Type B pancreatic cell (in vitro differentiated cells): ENCODE results near the gene PCK1. TPM values are rescaled to one million over a fixed set of nuclear protein-coding genes. Genes with fewer than 3 reads are reported as not detected.

Experiments used
- DNase-seq: peaks from one replicate; pipeline ENCODE4 v3.0.0; 2021; ENCODE audit warnings: mixed read lengths; ENCODE audit not compliant: unreplicated experiment; ENCODE audit errors: extremely low spot score
- H3K27ac Mint-ChIP-seq: 2 replicates; pipeline ENCODE4 v1.8.0; 2021; ENCODE audit warnings: mild to moderate bottlenecking, mixed read lengths
- H3K27me3 Mint-ChIP-seq: 2 replicates; pipeline ENCODE4 v1.8.0; 2021; ENCODE audit warnings: mixed read lengths
- H3K36me3 Mint-ChIP-seq: 2 replicates; pipeline ENCODE4 v1.8.0; 2021; ENCODE audit warnings: mixed read lengths
- H3K4me1 Mint-ChIP-seq: one replicate; pipeline ENCODE4 v1.8.0; 2021; ENCODE audit warnings: mixed read lengths; ENCODE audit not compliant: unreplicated experiment
- H3K4me3 Mint-ChIP-seq: 2 replicates; pipeline ENCODE4 v1.8.0; 2021; ENCODE audit warnings: mild to moderate bottlenecking, mixed read lengths
- H3K9me3 Mint-ChIP-seq: 2 replicates; pipeline ENCODE4 v1.8.0; 2021; ENCODE audit warnings: mixed read lengths
- total RNA-seq: library from RNA; stranded (reverse); gene quantifications from 2 replicates; pipeline ENCODE4 v1.2.1, GENCODE V29; 2021; ENCODE audit warnings: low replicate concordance
- TF ChIP-seq, protein P1 (sequence below): fragments of 200-600 bp; sonication (generic); conservative IDR thresholded peaks from 2 replicates; pipeline ENCODE4 v1.5.0; 2021; ENCODE audit warnings: antibody characterized with exemption, mild to moderate bottlenecking

The PCK1 gene
- total RNA-seq, 1 donor from 2014 or later, result 2.3 TPM

DNA sequence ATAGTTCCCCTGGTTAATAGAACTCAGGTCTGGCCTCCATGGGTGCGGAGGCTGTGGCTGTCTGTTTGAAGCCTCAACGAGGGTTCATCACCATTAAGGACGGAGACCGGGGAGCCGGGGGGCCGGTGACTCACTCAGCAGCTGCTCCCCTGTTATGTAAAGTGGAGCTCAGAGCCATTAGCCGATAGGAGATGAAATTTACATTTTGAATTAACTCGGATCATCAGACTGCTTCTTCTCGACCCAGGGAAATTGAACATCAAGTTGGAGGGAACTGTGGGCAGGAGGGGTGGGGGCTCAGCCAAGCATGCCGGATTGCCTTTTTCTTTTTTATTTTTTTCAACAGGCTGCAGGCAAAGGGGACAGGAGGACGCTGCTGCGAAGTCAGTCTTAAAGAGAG lies 12.3 kb downstream of the PCK1 start:
- peaks cover 42% of the 10 kb centered on the region for H3K27me3 Mint-ChIP-seq
- H3K9me3 Mint-ChIP-seq, result no peaks in the 10 kb centered on the region
- no peak overlapping the region for H3K4me3 Mint-ChIP-seq

DNA sequence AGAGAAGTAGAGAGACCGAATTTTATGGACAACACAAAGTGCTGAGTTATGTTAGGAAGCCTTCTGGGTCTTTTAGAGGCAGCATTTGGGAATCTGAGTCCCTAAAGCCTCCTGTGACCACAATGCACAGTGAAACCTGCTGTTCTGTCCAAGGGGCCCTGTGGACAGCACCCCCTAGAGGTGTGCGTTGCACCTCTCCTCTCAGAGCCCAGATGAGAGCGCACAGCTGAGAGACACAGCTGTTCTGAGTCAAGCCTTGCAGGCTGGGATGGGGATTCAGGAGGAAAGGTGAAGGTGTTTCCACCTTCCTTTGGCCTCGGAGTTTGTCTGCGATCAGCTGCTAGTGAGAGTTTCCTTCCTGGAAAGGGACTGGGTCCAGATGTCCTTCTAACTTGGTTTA lies 13.0 kb downstream of the PCK1 start:
- Mint-ChIP-seq H3K4me1 (peaks cover 21% of the 10 kb centered on the region), H3K36me3 (no peaks in the 10 kb centered on the region), H3K9me3 (no peaks in the 10 kb centered on the region), H3K27ac (no peak overlapping the region), H3K4me3 (no peak overlapping the region), H3K27me3 (peaks cover 44% of the 10 kb centered on the region)
- TF ChIP-seq, protein P1, sequence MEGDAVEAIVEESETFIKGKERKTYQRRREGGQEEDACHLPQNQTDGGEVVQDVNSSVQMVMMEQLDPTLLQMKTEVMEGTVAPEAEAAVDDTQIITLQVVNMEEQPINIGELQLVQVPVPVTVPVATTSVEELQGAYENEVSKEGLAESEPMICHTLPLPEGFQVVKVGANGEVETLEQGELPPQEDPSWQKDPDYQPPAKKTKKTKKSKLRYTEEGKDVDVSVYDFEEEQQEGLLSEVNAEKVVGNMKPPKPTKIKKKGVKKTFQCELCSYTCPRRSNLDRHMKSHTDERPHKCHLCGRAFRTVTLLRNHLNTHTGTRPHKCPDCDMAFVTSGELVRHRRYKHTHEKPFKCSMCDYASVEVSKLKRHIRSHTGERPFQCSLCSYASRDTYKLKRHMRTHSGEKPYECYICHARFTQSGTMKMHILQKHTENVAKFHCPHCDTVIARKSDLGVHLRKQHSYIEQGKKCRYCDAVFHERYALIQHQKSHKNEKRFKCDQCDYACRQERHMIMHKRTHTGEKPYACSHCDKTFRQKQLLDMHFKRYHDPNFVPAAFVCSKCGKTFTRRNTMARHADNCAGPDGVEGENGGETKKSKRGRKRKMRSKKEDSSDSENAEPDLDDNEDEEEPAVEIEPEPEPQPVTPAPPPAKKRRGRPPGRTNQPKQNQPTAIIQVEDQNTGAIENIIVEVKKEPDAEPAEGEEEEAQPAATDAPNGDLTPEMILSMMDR, result peak; percentile 58
- no peak for DNase-seq

More for the DNA sequence above, 12.3 kb downstream of the PCK1 start:
- H3K27ac Mint-ChIP-seq, result no peak overlapping the region
- TF ChIP-seq, protein P1, result no peak
- no peaks in the 10 kb centered on the region for H3K36me3 Mint-ChIP-seq
- H3K4me1 Mint-ChIP-seq, result peaks cover 23% of the 10 kb centered on the region
- DNase-seq, result no peak

DNA sequence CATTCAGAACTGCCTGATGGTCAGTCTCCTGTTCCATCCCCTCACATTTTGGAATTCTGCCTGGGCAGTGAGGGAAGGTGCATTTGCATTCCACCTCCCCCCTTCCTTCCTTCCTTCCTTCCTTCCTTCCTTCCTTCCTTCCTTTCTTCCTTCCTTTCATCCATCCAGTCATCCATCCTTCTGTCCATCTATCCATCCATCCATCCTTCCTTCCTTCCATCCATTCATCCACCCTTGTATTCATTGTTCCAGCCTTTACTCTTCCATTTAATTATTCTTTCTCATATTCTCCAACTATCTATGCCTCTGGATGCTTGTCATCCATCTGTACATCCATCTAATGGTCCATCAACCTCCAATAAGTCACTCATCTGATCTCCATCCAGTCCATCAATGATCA lies 14.0 kb downstream of the PCK1 start:
- TF ChIP-seq, protein P1, result no peak
- peaks cover 22% of the 10 kb centered on the region for H3K4me1 Mint-ChIP-seq
- peaks cover 39% of the 10 kb centered on the region for H3K27me3 Mint-ChIP-seq
- no peaks in the 10 kb centered on the region for H3K36me3 Mint-ChIP-seq
- no peak overlapping the region for H3K4me3 Mint-ChIP-seq
- no peaks in the 10 kb centered on the region for H3K9me3 Mint-ChIP-seq
- DNase-seq, result no peak
- H3K27ac Mint-ChIP-seq, result no peak overlapping the region

GRCh38 chr20:57576002-57576401 lies 15.1 kb downstream of the PCK1 start:
- H3K27ac Mint-ChIP-seq, result no peak overlapping the region
- TF ChIP-seq, protein P1, result no peak
- H3K9me3 Mint-ChIP-seq, result no peaks in the 10 kb centered on the region

DNA sequence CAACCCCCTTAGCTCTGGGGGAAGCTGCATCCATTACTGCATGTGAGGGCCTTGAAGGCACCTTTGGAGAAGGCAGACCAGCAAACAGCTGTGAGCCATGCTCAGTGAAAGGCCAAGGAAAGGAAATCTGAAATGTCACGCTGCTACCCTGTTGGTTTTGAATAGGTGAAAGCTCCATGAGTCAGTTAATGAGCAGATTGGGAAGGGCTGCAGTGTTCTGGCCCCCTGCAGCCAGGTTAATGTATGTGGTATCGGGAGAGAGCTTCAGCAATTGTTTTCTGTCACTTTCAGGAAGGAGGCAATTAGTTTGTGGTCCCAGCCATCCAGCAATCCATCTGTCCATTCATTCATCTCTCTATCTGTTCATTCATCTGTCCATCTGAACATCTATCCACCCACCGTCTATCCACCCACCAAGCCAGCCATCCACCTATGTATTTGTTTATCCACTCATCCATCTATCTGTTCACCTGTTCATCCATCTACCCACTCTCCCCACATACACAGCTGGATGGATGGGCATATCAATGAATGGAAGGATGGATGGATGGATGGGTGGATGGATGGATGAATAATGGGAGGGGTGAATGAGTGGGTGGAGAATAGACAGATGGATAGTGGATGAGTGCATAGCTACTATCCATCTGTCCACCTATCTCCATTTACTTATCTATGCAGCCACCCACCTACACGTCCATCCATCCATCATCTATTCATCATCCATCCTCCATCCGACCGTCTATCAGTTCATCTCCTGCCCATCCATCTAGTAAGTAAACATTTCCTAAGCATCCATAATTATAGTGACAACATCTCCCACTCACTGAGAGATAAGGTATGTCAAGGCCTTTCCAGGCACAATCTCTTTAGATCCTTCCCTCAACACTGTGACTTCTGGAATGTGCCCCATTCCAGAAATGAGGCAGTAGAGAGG lies 16.0 kb downstream of the PCK1 start:
- DNase-seq, result no peak
- no peak overlapping the region for H3K4me3 Mint-ChIP-seq
- no peak overlapping the region for H3K27ac Mint-ChIP-seq
- peaks cover 24% of the 10 kb centered on the region for H3K4me1 Mint-ChIP-seq
- H3K36me3 Mint-ChIP-seq, result no peaks in the 10 kb centered on the region
- H3K27me3 Mint-ChIP-seq, result peaks cover 32% of the 10 kb centered on the region
- no peaks in the 10 kb centered on the region for H3K9me3 Mint-ChIP-seq
- TF ChIP-seq, protein P1, result no peak

More at GRCh38 chr20:57576002-57576401, 15.1 kb downstream of the PCK1 start:
- peaks cover 22% of the 10 kb centered on the region for H3K4me1 Mint-ChIP-seq
- H3K36me3 Mint-ChIP-seq, result no peaks in the 10 kb centered on the region
- H3K27me3 Mint-ChIP-seq, result peaks cover 35% of the 10 kb centered on the region
- DNase-seq, result no peak
- H3K4me3 Mint-ChIP-seq, result no peak overlapping the region
